ENCODE data around the gene RAP1GAP2.

GRCh38 chr17:3015890-3016289, 219.7 kb downstream of the RAP1GAP2 start:
- TF ChIP-seq CTCF (IDR thresholded peaks at IDR 0.05) (no peak), SMAD3 (CRISPR knock-in tag; IDR thresholded peaks at IDR 0.05; ENCODE audit: borderline replicate concordance) (no peak), USF1 (CRISPR knock-in tag; IDR thresholded peaks at IDR 0.05) (no peak), NFYB (CRISPR knock-in tag; conservative IDR thresholded peaks at IDR 0.05; ENCODE audit: low read depth) (no peak), ZNF232 (CRISPR knock-in tag; IDR thresholded peaks at IDR 0.05) (no peak), NR1H2 (CRISPR knock-in tag; IDR thresholded peaks at IDR 0.05) (no peak), IRF2 (CRISPR knock-in tag; IDR thresholded peaks at IDR 0.05; ENCODE audit: borderline replicate concordance, low read depth) (no peak), RORB (CRISPR knock-in tag; IDR thresholded peaks at IDR 0.05) (no peak), KAT7 (CRISPR knock-in tag; IDR thresholded peaks at IDR 0.05; ENCODE audit: borderline replicate concordance) (no peak), SOX15 (CRISPR knock-in tag; IDR thresholded peaks at IDR 0.05) (no peak), CREB1 (CRISPR knock-in tag; IDR thresholded peaks at IDR 0.05) (no peak)
- TF ChIP-seq, protein P1, sequence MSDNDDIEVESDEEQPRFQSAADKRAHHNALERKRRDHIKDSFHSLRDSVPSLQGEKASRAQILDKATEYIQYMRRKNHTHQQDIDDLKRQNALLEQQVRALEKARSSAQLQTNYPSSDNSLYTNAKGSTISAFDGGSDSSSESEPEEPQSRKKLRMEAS (CRISPR knock-in tag; IDR thresholded peaks at IDR 0.05) = no peak
- TF ChIP-seq, protein P2, sequence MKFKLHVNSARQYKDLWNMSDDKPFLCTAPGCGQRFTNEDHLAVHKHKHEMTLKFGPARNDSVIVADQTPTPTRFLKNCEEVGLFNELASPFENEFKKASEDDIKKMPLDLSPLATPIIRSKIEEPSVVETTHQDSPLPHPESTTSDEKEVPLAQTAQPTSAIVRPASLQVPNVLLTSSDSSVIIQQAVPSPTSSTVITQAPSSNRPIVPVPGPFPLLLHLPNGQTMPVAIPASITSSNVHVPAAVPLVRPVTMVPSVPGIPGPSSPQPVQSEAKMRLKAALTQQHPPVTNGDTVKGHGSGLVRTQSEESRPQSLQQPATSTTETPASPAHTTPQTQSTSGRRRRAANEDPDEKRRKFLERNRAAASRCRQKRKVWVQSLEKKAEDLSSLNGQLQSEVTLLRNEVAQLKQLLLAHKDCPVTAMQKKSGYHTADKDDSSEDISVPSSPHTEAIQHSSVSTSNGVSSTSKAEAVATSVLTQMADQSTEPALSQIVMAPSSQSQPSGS (CRISPR knock-in tag; IDR thresholded peaks at IDR 0.05; ENCODE audit: borderline replicate concordance, low read depth) = no peak
